Measurements from ENCODE around the gene SMYD3. TPM values are rescaled to one million over a fixed set of nuclear protein-coding genes. Genes with fewer than 3 reads are reported as not detected.

SMYD3 gene
- total RNA-seq, 1 experiment from 2014 or later: 25.5 TPM

- Histone ChIP-seq H3K79me2 (ENCODE audit: insufficient read depth, low read length) (no peaks in the 10 kb centered on the region), H3K14ac (ENCODE audit: insufficient read depth, low read length) (no peak overlapping the region), H3K79me1 (ENCODE audit: insufficient read depth, low read depth, low read length, poor library complexity, severe bottlenecking) (peaks cover 3% of the 10 kb centered on the region), H3K18ac (ENCODE audit: insufficient read length, low read depth, low read length) (peak overlapping the region; percentile 84), H3K4me2 (ENCODE audit: insufficient read depth, insufficient read length, low read length) (no peak overlapping the region), H2BK5ac (ENCODE audit: insufficient read length, low read length) (no peak overlapping the region), H3K27ac (ENCODE audit: insufficient read length, low read depth, low read length) (peak overlapping the region; percentile 87), H3K23ac (ENCODE audit: insufficient read length, low read depth, low read length) (no peak overlapping the region), H2BK12ac (ENCODE audit: insufficient read length, low read depth, low read length) (no peak overlapping the region), H3K56ac (ENCODE audit: insufficient read length, low read depth, low read length) (no peak overlapping the region), H3K4ac (ENCODE audit: low read depth, low read length) (no peak overlapping the region), H2BK20ac (ENCODE audit: low read depth, low read length, poor library complexity, severe bottlenecking) (no peak overlapping the region), H2AK5ac (ENCODE audit: insufficient read length, low read length) (no peak overlapping the region), H3K9me3 (ENCODE audit: control insufficient read depth, low read depth, low read length) (no peaks in the 10 kb centered on the region), H4K8ac (replicated peaks; ENCODE audit: insufficient read length, low read depth, low read length) (no peak overlapping the region), H3T11ph (ENCODE audit: low read length) (no peak overlapping the region), H3K9ac (ENCODE audit: extremely low read depth, insufficient read length, low read length) (no peak overlapping the region), H3K27me3 (ENCODE audit: insufficient read depth, low read length) (no peaks in the 10 kb centered on the region), H4K5ac (ENCODE audit: insufficient read length, low read depth, low read length) (no peak overlapping the region), H3K4me1 (ENCODE audit: insufficient read depth, low read length) (peaks cover 2% of the 10 kb centered on the region; the same call in 1 of the 2 replicates), H2BK15ac (ENCODE audit: low read depth, low read length) (no peak overlapping the region), H3K23me2 (ENCODE audit: insufficient read length, low read depth, low read length, poor library complexity, severe bottlenecking) (no peaks in the 10 kb centered on the region), H4K91ac (ENCODE audit: insufficient read length, low read depth, low read length) (no peak overlapping the region), H2AFZ (ENCODE audit: low read length) (no peak overlapping the region), H2BK120ac (ENCODE audit: low read depth, low read length, poor library complexity, severe bottlenecking) (no peak overlapping the region), H4K20me1 (ENCODE audit: control insufficient read depth, insufficient read depth, insufficient read length) (no peaks in the 10 kb centered on the region)
- no CpG with 5 or more reads among the region's 6 CpGs for WGBS (ENCODE audit: extremely low coverage, insufficient read length, low lambda C conversion rate)
- Mint-ChIP-seq H3K4me3 (no peak overlapping the region), H3K4me1 (peaks cover 20 to 47% of the 10 kb centered on the region in 2 experiments), H3K9me3 (peaks cover 5 to 13% of the 10 kb centered on the region in 2 experiments; a peak in 4 of 5 replicates), H3K27me3 (ENCODE audit: low read depth) (no peaks in the 10 kb centered on the region), H3K36me3 (ENCODE audit: insufficient read depth in 1 of 3, low read depth in 3 of 3) (peaks cover 0 to 19% (median 13%) of the 10 kb centered on the region in 3 experiments; a peak in 4 of 7 replicates), H3K27ac (peak overlapping the region; percentile 58 to 98 (median 85); a peak in 5 of 7 replicates)
- TF ChIP-seq CTCF (conservative IDR thresholded peaks at IDR 0.05): no peak
- no peak for DNase-seq
Measured at GRCh38 chr1:246435421-246436041, 71.5 kb downstream of the SMYD3 start.

All from H9 (cell line).